GM12864 (cell line): ENCODE data around the gene PPTC7.

ENCODE experiments used
- DNase-seq: peaks from one replicate; pipeline ENCODE4 v3.0.0-alpha.2; 2011; ENCODE audit warnings: low read depth
- H3K4me3 ChIP-seq: 2 replicates; pipeline ENCODE4 v1.5.1; 2011; ENCODE audit warnings: mild to moderate bottlenecking, low read depth, low read length, control low read depth
- TF ChIP-seq, protein P1 (sequence below): IDR thresholded peaks from 2 replicates; pipeline ENCODE4 v1.5.1; 2011; ENCODE audit warnings: low read depth, mild to moderate bottlenecking, moderate library complexity, low read length, control low read depth, inconsistent platforms; ENCODE audit errors: missing control alignments

Gene PPTC7

DNA sequence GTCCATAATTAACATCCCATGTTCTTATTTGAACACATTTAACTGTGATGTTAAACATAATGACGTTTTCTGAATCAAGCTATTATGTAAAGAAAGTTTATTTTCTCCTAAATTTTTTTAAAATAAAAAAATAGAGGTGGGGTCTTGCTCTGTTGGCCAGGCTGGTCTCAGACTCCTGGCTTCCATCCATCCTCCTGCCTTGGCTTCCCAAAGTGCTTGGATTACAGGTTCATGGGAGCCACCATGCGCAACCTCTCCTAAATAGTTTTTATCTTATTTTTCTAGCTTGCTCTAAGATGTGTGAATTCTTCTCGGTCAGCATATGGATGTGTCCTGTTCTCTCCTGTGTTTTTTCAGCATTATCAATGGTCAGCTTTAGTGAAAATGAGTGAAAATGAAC, 77.8 kb downstream of the PPTC7 start:
- H3K4me3 ChIP-seq = no peak overlapping the region
- DNase-seq = no peak
- TF ChIP-seq, protein P1, sequence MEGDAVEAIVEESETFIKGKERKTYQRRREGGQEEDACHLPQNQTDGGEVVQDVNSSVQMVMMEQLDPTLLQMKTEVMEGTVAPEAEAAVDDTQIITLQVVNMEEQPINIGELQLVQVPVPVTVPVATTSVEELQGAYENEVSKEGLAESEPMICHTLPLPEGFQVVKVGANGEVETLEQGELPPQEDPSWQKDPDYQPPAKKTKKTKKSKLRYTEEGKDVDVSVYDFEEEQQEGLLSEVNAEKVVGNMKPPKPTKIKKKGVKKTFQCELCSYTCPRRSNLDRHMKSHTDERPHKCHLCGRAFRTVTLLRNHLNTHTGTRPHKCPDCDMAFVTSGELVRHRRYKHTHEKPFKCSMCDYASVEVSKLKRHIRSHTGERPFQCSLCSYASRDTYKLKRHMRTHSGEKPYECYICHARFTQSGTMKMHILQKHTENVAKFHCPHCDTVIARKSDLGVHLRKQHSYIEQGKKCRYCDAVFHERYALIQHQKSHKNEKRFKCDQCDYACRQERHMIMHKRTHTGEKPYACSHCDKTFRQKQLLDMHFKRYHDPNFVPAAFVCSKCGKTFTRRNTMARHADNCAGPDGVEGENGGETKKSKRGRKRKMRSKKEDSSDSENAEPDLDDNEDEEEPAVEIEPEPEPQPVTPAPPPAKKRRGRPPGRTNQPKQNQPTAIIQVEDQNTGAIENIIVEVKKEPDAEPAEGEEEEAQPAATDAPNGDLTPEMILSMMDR = no peak

DNA sequence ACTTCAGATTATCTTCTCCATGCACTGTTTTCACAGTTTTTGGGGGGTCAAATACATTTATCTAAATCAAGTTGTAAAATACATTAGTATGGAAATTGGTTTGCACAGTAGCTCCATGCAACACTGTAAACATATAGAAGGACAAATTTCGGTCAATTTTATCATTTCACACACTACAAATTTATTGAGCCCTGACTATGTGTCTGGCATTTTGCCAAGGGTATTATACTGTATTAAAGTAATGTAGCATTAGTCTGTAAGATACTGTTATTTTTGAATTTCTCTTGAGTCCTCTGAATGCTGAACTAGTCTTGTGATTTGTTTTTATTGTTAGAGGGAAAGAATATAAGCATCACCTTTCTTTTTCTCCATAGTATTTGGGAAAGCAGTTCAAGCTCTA, 79.7 kb downstream of the PPTC7 start:
- no peak for DNase-seq
- TF ChIP-seq, protein P1 = no peak
- H3K4me3 ChIP-seq = no peak overlapping the region

DNA sequence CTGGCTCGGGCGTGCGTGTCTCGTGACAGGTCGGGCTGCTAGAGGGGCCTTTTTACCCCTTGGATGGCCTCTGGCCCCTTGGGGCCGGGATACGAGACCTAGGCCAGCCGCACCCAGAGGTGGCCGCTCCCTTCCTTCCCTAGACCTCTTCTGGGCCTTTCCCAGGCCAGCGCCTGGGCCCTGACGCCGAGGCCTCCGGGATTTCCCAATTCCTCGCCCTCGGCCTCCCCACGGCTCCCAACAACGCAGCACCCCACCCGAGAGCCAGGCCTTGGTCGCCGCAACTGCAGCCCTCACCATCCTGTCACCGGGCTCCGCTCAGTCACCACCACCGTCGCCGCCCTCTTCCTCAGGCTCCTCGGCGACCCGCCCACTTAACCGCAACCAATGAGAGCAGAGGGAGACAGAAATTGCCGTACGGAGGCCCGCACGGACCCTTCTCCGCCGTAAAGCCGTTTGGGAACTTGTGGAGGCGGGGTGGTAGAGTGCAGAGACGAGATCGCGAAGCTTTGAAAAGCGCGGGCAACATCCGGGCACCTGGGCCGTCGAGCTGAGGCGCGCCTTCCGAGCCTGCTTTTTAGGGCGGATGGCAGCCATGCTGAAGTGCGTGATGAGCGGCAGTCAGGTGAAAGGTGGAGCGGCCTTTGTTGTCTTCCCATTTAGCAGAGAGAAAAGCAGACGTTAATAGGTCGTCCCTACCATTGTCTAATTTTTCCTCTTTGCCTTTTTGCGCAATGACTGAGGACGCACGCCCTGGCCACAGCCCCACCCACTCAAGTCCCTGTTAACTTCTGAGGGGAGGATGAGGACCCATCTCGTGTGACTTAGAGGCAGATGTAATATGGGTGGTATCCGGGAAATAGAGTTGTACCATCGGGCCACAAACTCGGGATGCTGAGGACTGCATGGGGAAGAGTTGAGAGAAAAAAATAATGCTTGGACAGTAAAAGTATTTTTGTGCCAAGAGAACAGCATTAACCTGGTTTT, 81.1 kb downstream of the PPTC7 start, which contains the start of the genes RAD9B and VPS29:
Gene RAD9B (plus strand): TSS at position 580 of the 987 bp plus-strand sequence. CDS start 7 bp downstream, at position 587.
Gene VPS29 (minus strand): TSS at position 360 of the 987 bp plus-strand sequence. CDS start 60 bp downstream, at position 300.
- TF ChIP-seq, protein P1 = no peak
- peak within 1 kb of the TSS; percentile 67 for H3K4me3 ChIP-seq
- DNase-seq = peak; percentile 98

DNA sequence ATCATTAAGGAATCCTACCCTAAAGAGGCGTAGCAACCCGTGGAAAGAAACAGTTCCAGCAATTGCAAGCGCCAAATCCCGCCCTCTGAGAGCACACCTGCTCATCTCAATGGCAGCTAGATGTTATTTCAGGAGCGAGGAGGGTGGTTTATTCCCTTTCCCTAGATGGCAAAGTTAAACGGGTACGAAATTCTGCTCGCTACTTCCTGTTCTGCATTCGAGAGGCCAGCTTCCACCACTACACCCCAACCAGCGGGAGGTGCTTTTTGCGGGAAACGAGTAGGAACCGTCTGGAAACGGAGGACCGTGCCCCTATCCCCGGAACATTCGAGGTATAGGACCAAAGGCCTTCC, 81.7 kb downstream of the PPTC7 start:
- DNase-seq = no peak
- H3K4me3 ChIP-seq = peak overlapping the region; percentile 67
- TF ChIP-seq, protein P1 = no peak

DNA sequence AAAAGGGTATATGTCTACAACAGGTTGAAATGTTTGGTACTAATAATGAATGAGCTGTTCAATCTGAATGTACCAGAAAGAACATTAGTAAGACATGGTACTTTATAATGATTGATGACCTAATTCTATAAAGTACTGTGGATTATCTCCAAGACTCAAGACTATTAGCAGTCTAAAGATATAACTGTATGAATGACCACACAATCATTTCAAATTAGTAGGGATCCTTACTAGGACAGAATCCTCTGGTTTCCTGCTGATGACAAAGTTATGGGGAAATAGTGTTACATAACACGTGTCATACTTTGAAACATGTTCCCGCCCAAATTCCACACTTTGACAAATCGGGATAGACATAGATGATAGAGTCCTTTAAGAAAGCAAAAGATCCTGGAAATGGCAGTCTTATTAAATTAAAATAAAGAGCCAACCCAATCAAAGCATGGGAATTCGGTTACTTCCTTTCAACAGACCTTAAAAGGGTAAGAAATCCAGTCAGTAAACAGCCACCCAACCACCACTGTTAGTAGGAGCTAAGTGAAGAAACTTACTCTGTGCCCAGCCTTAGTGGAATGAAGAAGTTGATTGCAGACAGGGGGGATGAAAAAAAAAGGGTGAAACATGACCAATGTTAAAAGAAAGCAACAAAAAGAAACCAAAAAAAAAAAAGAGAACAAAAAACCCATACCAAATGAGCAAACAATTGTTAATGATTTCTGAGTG, 84.0 kb downstream of the PPTC7 start:
- no peak for DNase-seq
- no peak overlapping the region for H3K4me3 ChIP-seq
- TF ChIP-seq, protein P1 = no peak
